ENCODE results near the gene TBC1D10B. TPM values are rescaled to one million over a fixed set of nuclear protein-coding genes. Genes with fewer than 3 reads are reported as not detected.

Gene TBC1D10B
- total and polyA plus RNA-seq, 9 of the 15 experiments (the other 6 are each of a cell fraction or from before 2014, with no cell fraction given) = 2.2 to 55.4 (median 17.5) TPM

DNA sequence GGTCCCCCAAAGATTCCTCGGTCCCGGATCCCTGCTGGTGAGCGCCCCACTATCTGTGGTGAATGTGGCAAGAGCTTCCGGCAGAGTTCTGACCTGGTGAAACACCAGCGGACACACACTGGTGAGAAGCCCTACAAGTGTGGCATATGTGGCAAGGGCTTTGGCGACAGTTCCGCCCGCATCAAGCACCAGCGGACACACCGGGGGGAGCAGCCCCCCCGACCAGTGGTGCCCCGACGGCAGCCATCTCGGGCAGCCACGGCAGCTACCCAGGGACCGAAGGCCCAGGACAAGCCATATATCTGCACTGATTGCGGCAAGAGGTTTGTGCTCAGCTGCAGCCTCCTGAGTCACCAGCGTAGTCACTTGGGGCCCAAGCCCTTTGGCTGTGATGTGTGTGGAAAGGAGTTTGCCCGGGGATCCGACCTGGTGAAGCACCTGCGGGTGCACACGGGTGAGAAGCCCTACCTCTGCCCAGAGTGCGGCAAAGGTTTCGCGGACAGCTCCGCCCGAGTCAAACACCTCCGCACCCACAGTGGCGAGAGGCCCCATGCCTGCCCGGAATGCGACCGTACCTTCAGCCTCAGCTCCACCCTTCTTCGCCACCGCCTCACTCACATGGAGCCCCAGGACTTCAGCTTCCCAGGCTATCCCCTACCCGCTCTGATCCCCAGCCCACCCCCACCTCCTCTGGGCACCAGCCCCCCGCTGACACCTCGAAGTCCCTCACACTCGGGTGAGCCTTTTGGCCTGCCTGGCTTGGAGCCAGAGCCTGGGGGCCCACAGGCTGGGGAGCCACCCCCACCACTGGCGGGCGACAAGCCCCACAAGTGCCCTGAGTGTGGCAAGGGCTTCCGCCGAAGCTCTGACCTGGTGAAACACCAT, 27.7 kb upstream of the TBC1D10B start:
- FAIRE-seq = no peak
- H3K4me3 ChIP-seq = no peak overlapping the region
- no peaks in the 10 kb centered on the region for H3K9me1 ChIP-seq (ENCODE audit: control insufficient read depth, insufficient read depth, low read length)
- no peak for ATAC-seq
- TF ChIP-seq, protein P1, sequence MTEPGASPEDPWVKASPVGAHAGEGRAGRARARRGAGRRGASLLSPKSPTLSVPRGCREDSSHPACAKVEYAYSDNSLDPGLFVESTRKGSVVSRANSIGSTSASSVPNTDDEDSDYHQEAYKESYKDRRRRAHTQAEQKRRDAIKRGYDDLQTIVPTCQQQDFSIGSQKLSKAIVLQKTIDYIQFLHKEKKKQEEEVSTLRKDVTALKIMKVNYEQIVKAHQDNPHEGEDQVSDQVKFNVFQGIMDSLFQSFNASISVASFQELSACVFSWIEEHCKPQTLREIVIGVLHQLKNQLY (CRISPR knock-in tag; conservative IDR thresholded peaks at IDR 0.05) = no peak
- peak; percentile 28 for TF ChIP-seq RBFOX2 (IDR thresholded peaks at IDR 0.05; ENCODE audit: low read depth, low read length)
- 0 out of 2 replicates have a peak, but pooled peaks have one; percentile 4 for TF ChIP-seq POLR2G (IDR thresholded peaks at IDR 0.05; ENCODE audit: low read depth, low read length)
- TF ChIP-seq NFIC (IDR thresholded peaks at IDR 0.05) = peak; percentile 28; the same call in 1 of the 2 replicates
- DNase-seq (ENCODE audit: extremely low read depth in 1 of 4, low spot score in 3 of 4) = no peak
- H2AFZ ChIP-seq (ENCODE audit: low read depth, low read length) = no peak overlapping the region
- H3K9me3 ChIP-seq (replicated peaks; ENCODE audit: control insufficient read depth, insufficient read depth, low read depth, low read length) = no peaks in the 10 kb centered on the region
- H3K9ac ChIP-seq (ENCODE audit: insufficient read depth in 1 of 2, low read depth in 2 of 2, low read length in 2 of 2) = 0 out of 4 replicates have a peak overlapping the region, but pooled peaks of 1 of the 2 experiments have one; percentile 61
- H3K4me2 ChIP-seq (ENCODE audit: insufficient read depth, low read length) = no peak overlapping the region
- H3K27me3 ChIP-seq (ENCODE audit: control insufficient read depth in 2 of 2, insufficient read depth in 2 of 2, low read length in 2 of 2) = no peaks in the 10 kb centered on the region
- H3K27ac ChIP-seq (ENCODE audit: extremely low read depth, low read depth, low read length) = no peak overlapping the region
- no peaks in the 10 kb centered on the region for H4K20me1 ChIP-seq (replicated peaks; ENCODE audit: control insufficient read depth, insufficient read depth, low read length)
- in situ Hi-C loops (cut with MboI) = no loop called here
- peaks cover 33 to 64% of the 10 kb centered on the region in 2 experiments for H3K4me1 ChIP-seq (replicated peaks in 1 of 2; ENCODE audit: control insufficient read depth in 2 of 2, insufficient read depth in 2 of 2, low read length in 2 of 2)
- POLR2A ChIA-PET = interaction anchor here (0.6 to 1.0 kb wide), 2 partner anchors 9 to 41 kb away, joined by 3 to 4 read pairs; no protein-coding TSS in a partner anchor
- BruUV-seq (replicated peaks) = no TSS peak
- intact Hi-C loops (cut with micrococcal nuclease) = no loop called here
- WGBS (ENCODE audit: insufficient coverage, low coverage, missing lambda C conversion rate) = 95% methylated on average over 33 of the region's 42 CpGs
- H3K36me3 ChIP-seq (ENCODE audit: control insufficient read depth, insufficient read depth, low read length) = peaks cover 21% of the 10 kb centered on the region; the same call in 2 of the 3 replicates
- CTCF ChIA-PET (ENCODE audit: low intra/inter-chr PET ratio) = no interaction called here
- H3K79me2 ChIP-seq (ENCODE audit: control insufficient read depth, insufficient read depth, low read length) = peaks cover 10% of the 10 kb centered on the region

Measured in K562 (cell line).